GM10847 (cell line): ENCODE measurements around the gene C1orf216.

Source experiments
- POLR2A ChIP-seq: IDR thresholded peaks from 2 replicates; pipeline ENCODE4 v1.6.1; 2011; ENCODE audit not compliant: insufficient read length; ENCODE audit errors: extremely low read depth

The C1orf216 gene

DNA sequence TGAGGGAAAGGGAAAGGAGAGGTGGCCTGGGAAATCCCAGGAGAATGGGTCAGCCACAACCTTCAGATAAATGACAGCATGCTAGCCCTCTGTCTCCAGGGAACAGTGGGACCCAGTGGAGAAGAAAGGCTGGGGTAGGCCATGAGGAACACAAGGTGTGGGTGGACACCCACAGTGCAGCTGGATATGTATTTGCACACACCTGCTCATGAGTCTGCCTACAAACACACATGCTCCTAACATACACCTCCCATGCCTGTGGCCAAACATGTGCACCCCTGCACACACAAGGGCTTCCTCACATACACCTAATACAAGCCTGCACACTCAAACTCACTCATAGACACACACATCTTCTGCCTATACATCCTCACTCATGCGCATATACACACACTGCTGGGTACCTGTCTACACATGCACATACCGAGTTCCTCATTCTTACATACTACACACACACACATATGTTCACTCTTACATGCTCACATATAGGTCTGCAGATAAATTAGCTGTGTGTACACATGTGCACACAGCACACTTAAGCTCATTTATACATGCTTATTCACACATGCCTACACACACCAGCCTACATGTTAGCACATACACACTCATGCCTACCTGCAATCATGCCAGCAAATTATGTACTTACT is 3.6 kb downstream of the C1orf216 start:
- TF ChIP-seq POLR2A, result no peak

DNA sequence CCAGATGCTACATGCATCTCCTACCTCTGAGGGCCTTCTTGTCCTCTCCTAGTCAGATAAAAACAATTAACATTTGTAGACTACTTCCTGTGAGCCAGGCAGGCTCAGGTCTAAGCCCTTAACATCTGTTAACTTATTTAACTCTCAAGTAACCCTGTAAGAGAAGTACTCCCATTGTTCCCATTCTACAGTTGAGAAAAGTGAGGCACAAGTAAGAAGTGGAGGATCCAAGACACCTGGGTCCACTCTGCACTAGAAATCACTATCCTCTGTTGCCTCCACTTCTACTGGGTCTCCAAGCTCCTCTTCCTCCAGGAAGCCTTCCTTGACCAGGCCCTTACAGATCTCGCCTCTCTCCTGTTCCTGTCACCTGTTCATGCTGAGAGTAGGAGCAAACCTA is 9.7 kb downstream of the C1orf216 start:
- TF ChIP-seq POLR2A, result no peak

DNA sequence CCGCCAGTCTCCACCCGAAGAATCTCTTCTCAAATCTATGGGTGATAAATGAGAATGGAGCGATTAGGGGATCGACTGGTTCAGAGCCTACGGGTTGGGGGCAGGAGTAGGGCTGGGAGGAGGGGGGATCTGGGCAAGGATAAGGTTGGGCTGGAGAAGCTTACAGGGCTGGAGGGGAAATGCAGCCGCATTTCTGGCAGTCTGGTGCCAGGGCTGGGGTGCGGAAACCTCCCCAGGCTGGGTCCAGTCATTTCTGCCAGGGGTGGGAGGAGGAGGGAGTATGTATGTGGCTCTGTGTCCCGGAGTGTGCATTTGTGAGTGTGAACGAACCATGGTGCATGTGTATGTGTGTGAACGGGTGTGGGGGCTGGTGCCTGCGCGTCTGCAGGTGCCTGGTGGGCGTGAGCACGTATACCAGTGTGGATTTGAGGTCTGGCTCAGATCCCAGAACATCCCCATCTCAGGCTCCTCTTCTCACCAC is 10.2 kb downstream of the C1orf216 start:
- no peak for TF ChIP-seq POLR2A

DNA sequence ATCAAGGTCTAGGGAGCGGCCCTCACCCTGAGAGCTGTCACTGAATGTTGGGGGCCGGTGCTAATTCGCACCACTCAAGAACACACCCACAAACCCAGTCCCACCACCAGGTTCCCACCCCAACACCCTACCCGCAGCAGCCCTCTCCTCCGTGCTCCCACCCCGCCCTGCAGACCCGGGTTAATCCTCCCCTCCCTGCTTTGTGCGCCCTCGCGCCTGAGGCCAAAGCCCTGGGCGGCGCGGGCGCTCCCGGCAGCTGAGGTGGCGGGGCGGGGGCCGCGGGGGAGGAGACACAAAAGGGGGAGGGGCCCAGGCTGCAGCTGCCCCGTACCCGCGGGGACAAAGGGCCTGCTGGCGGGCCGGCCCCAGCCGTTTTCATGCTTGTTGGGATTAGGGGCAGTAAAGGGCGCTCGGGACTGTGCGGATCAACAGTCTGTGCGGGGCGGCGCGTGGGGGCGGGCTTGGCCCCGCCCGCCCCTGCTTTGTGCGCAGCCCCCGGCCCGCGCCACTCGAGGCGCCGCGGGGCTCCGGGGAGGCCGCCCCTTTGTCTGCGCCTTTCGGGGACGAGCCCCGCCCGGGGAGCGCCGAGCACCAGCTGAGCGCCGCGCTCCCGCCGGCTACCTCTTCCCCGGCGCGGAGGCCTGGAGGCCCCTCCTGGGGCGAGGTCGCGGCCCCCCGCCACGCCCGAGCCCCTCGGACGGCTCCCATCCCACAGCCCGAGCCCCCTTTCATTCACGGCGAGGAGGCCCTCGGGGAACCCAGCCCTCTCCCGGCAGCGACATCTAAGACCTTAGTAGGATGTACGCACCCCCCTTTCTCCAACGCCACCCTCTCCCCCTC is 10.9 kb downstream of the C1orf216 start:
- no peak for TF ChIP-seq POLR2A

GRCh38 chr1:35706846-35707600 is 11.7 kb downstream of the C1orf216 start:
- no peak for TF ChIP-seq POLR2A

- TF ChIP-seq POLR2A, result no peak
These were observed 16.2 kb downstream of the C1orf216 start for GRCh38 chr1:35702508-35702907.

- no peak for TF ChIP-seq POLR2A
These were observed 26.4 kb downstream of the C1orf216 start for GRCh38 chr1:35692317-35692716.

GRCh38 chr1:35691571-35692220 is 27.0 kb downstream of the C1orf216 start:
- no peak for TF ChIP-seq POLR2A

DNA sequence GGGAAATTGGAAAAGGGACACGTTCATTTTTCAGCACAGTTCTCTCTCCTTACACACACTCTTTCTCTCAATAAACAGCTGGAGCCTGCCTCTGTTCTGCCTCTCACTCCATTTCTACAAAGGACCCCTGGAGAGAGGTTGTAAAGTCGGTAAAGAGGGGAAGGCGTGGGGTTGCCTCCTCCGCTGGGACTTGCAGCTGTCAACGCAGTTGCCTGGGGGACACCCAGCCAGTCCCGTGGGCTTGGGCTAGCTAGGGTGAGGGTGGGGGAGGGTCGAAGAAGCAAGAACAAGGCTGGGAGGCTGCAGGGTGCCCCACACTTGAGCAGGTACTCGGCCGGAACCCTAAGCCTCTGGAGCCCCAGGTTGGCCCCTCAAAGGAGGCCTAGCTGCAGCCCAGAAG is 27.6 kb downstream of the C1orf216 start:
- TF ChIP-seq POLR2A, result no peak

- no peak for TF ChIP-seq POLR2A
These were observed 30.5 kb downstream of the C1orf216 start for GRCh38 chr1:35688161-35688560.

DNA sequence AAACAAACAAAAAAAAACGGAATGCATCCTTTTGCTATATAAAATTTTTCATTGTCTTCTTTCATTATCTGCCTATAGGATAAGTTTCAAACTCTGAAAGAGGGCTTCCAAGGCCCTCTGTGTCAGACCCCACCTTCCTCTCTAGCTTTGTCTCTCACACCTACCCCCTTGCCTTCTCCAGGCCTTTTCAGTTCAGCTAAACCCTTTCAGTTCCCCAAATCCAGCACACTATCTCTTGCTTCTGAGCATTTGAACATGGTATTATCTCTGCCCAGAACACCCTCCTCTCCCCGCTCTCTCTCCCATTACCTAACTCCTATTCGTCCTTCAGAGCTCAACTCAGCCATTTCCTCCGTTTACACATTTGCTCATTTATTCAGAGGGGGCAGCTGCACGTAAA is 35.7 kb downstream of the C1orf216 start:
- TF ChIP-seq POLR2A, result no peak

- no peak for TF ChIP-seq POLR2A
These were observed 38.4 kb downstream of the C1orf216 start for GRCh38 chr1:35680271-35680670.

DNA sequence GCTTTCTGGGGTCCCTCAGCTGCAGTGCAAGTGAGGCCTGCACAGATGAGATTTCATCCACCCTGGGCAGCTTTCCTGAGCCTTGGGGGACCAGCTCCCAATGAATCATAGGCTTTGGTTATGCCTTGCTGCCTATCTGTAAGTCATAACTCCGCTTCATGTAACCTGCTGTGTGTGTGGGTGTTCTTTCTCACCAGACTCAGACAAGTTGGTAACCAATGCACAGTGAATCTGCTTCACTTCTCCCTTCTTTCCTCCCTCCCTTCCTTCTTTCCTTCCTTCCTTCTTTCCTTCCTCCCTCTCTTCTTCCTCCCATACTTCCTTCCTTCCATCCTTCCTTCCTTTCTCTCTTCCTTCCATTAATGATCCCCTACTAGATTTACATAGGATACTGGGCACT is 42.9 kb downstream of the C1orf216 start:
- TF ChIP-seq POLR2A, result no peak

DNA sequence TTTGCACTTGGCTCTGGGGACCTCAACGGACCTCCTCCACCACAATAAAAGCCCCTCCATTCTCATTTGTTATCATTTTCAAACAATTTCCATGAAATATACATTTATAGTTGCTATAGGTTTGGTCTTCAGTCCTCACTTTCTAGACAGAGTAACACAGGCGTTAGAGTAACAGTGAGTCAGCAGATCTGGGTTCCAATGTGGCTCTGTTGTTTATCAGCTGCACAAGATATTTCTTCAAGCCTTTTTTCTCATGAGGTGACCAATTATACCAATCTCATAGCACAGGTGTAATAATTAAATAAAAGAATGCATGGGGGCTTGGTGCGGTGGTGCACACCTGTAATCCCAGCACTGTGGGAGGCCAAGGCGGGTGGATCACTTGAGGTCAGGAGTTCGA is 44.6 kb downstream of the C1orf216 start:
- no peak for TF ChIP-seq POLR2A

GRCh38 chr1:35672116-35672515 is 46.6 kb downstream of the C1orf216 start:
- TF ChIP-seq POLR2A, result no peak
